ENCODE data around the gene TSPAN3. TPM values are rescaled to one million over a fixed set of nuclear protein-coding genes. Genes with fewer than 3 reads are reported as not detected.

TSPAN3 gene
- total and polyA plus RNA-seq, 8 donors, result 319 to 645 (median 360) TPM

DNA sequence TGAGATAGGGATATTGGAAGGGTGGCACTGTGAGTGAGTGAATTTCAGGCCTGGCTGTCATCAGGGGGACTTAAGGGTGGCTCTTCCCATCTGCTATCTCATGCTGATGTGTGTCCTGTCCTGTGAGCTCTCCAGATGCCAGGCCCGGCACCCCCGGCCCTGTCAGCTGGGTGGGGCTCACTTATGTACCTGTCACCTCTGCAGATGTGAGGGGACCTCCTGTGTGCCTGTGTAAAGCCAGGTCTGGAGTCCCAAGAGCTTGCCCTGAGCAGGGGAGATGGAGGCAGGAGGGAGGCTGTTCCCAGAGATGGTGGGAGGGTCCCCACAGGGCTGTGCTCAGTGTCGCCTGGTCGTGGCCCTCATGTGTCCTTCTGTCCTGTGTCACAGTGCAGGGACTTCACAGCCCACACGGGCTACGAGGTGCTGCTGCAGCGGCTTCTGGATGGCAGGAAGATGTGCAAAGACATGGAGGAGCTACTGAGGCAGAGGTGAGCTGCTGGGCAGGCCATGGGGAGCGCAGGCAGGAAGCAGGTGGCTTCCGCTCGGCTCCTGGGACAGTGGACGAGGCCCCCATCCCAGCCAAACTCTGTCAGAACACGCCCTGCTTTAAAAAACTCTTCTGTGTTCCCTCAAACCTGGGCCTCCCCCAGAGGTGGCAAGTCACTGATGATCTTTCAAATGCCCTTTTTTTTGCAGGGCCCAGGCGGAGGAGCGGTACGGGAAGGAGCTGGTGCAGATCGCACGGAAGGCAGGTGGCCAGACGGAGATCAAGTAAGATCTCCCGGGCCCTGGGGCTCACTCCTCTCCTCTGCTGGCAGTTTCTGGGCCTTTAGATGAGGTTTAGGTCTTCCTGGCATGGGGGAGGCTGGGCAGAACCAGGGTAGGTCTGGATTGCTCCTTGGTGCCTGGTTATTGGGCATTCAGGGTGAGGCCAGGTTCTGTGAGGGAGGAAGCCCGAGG lies 52.9 kb downstream of the TSPAN3 start:
- DNase-seq, result peak in 1 of 4 donors; percentile 52
- no peak for ATAC-seq
- Histone ChIP-seq H3K27ac (peak overlapping the region in 1 of 2 donors; percentile 65), H3K36me3 (peaks cover 0 to 8% of the 10 kb centered on the region in 2 donors), H3K9me3 (no peaks in the 10 kb centered on the region), H3K27me3 (no peaks in the 10 kb centered on the region), H3K4me3 (no peak overlapping the region), H3K4me1 (peaks cover 0 to 90% of the 10 kb centered on the region in 2 donors)
- intact Hi-C loops (cut with DNase I), result no loop called here
- TF ChIP-seq, protein P1, sequence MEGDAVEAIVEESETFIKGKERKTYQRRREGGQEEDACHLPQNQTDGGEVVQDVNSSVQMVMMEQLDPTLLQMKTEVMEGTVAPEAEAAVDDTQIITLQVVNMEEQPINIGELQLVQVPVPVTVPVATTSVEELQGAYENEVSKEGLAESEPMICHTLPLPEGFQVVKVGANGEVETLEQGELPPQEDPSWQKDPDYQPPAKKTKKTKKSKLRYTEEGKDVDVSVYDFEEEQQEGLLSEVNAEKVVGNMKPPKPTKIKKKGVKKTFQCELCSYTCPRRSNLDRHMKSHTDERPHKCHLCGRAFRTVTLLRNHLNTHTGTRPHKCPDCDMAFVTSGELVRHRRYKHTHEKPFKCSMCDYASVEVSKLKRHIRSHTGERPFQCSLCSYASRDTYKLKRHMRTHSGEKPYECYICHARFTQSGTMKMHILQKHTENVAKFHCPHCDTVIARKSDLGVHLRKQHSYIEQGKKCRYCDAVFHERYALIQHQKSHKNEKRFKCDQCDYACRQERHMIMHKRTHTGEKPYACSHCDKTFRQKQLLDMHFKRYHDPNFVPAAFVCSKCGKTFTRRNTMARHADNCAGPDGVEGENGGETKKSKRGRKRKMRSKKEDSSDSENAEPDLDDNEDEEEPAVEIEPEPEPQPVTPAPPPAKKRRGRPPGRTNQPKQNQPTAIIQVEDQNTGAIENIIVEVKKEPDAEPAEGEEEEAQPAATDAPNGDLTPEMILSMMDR (IDR thresholded peaks at IDR 0.05), result no peak

DNA sequence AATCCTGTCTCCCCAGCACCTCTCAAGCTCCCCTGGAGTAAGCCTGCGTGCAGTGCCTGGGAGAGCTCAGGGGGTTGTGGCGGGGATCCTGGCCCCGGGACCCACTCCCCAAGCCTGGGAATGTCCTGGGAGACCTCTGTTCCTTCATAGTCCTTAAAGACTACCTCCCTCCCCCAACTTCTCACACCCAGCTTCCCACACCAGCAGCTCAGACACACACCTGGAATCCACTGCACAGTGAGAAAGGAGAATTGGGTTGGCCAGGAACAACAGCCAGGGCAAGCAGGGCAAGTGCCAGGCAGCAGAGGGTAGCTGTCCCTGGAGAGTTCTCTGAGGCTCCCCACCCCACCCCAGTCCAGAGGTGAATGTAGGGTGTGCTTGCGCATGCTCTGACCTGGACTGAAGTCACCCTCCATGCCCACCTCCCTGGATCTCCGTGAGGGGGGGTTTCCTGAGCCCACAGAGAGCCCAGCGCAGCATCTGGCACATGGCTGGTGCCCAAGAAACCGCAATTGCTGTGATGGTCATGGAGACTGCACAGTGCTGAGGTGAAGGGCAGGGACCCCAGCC lies 53.7 kb downstream of the TSPAN3 start:
- ATAC-seq (no peak), DNase-seq (peak in 1 of 4 donors; percentile 47)
- intact Hi-C loops (cut with DNase I), result no loop called here
- peaks cover 0 to 96% of the 10 kb centered on the region in 2 donors for H3K4me1 ChIP-seq
- TF ChIP-seq, protein P1 (IDR thresholded peaks at IDR 0.05), result no peak
- no peak overlapping the region for H3K27ac ChIP-seq
- H3K36me3 ChIP-seq, result peaks cover 0 to 8% of the 10 kb centered on the region in 2 donors
- no peaks in the 10 kb centered on the region for H3K9me3 ChIP-seq
- H3K27me3 ChIP-seq, result no peaks in the 10 kb centered on the region
- H3K4me3 ChIP-seq, result no peak overlapping the region

DNA sequence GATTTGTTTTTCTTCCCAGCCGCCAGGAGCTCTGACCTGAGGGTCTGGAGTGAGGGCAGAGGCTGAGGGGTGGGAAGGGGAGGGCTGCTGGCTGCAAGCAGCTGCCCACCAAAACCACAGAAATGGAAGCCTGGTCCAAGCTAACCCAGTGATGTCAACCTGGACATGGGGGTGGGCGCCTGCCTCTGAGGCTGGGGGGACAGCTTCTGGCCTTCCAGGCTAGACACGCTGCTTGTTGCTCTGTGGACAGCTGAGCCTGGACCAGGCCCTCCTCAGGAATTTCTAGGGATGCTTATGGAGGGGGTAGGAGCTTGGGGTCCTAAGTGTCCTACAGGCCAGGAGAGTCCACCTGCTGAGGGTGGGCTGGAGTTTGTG lies 54.6 kb downstream of the TSPAN3 start:
- H3K27me3 ChIP-seq, result no peaks in the 10 kb centered on the region
- DNase-seq (peak in 1 of 4 donors; percentile 42), ATAC-seq (no peak)
- intact Hi-C loops (cut with DNase I), result no loop called here
- peaks cover 0 to 8% of the 10 kb centered on the region in 2 donors for H3K36me3 ChIP-seq
- TF ChIP-seq, protein P1 (IDR thresholded peaks at IDR 0.05), result no peak
- H3K27ac ChIP-seq, result no peak overlapping the region
- no peaks in the 10 kb centered on the region for H3K9me3 ChIP-seq
- no peak overlapping the region for H3K4me3 ChIP-seq
- peaks cover 0 to 87% of the 10 kb centered on the region in 2 donors for H3K4me1 ChIP-seq

- intact Hi-C loops (cut with DNase I), result no loop called here
- DNase-seq, result peak in 1 of 4 donors; percentile 77
- Histone ChIP-seq H3K36me3 (peaks cover 0 to 8% of the 10 kb centered on the region in 2 donors), H3K27me3 (no peaks in the 10 kb centered on the region), H3K4me3 (no peak overlapping the region), H3K9me3 (no peaks in the 10 kb centered on the region), H3K27ac (peak overlapping the region in 1 of 2 donors; percentile 88), H3K4me1 (peaks cover 0 to 82% of the 10 kb centered on the region in 2 donors)
- TF ChIP-seq, protein P1 (IDR thresholded peaks at IDR 0.05), result no peak
- ATAC-seq, result no peak
These were observed 55.1 kb downstream of the TSPAN3 start for GRCh38 chr15:77015646-77016320.

Measured in left lung (tissue), 10 donors.